Upper lobe of left lung (tissue), 6 donors: ENCODE results near the gene CALML5. TPM values are rescaled to one million over a fixed set of nuclear protein-coding genes. Genes with fewer than 3 reads are reported as not detected.
"Not testable (repeated sequence)": the region's sequence is repeated elsewhere in the genome, so short reads cannot be mapped to it uniquely, and the experiment has no call there.

Source experiments
- ATAC-seq, 2 donors: fragments of 200-7000 bp; cut with Tn5 transposase; one replicate each; pipeline ENCODE4 v1.9.1; 2022; ENCODE audit warnings: mild to moderate bottlenecking in 2 of 2, moderate library complexity in 2 of 2; ENCODE audit not compliant: low FRiP score in 2 of 2
- DNase-seq, 2 donors: peaks; one replicate each; pipeline ENCODE4 v3.0.0-alpha.2; 2019 to 2020
- H3K27ac ChIP-seq, 4 donors: fragments of 200-600 bp; sonication (generic); one replicate each; pipeline ENCODE4 v1.5.1; 2016 to 2019
- H3K27me3 ChIP-seq, 4 donors: fragments of 200-600 bp; sonication (generic); one replicate each; pipeline ENCODE4 v1.5.1; 2017 to 2019
- H3K36me3 ChIP-seq, 4 donors: fragments of 200-600 bp; sonication (generic); one replicate each; pipeline ENCODE4 v1.5.1; 2016 to 2019
- H3K4me1 ChIP-seq, 4 donors: fragments of 200-600 bp; sonication (generic); one replicate each; pipeline ENCODE4 v1.5.1; 2018 to 2019
- H3K4me3 ChIP-seq, 4 donors: fragments of 200-600 bp; sonication (generic); one replicate each; pipeline ENCODE4 v1.5.1; 2017 to 2019; ENCODE audit warnings: mild to moderate bottlenecking in 2 of 4, moderate library complexity in 1 of 4
- H3K9me3 ChIP-seq, 4 donors: fragments of 200-600 bp; sonication (generic); one replicate each; pipeline ENCODE4 v1.5.1; 2018 to 2019
- EP300 ChIP-seq, 4 donors: sonication (generic); formaldehyde crosslinking; IDR thresholded peaks; one replicate each; pipeline ENCODE4 v1.5.1; 2017; ENCODE audit warnings: antibody characterized with exemption in 4 of 4, control low read depth in 2 of 4
- POLR2A ChIP-seq, 4 donors: fragments of 450-650 bp; IDR thresholded peaks; one replicate each; pipeline ENCODE4 v1.5.1; 2016 to 2017; ENCODE audit warnings: antibody characterized with exemption in 4 of 4, mild to moderate bottlenecking in 2 of 4
- POLR2AphosphoS5 ChIP-seq, 2 donors: sonication (generic); formaldehyde crosslinking; IDR thresholded peaks; one replicate each; pipeline ENCODE4 v1.5.1; 2017; ENCODE audit warnings: antibody characterized with exemption in 2 of 2
- WGBS, 2 donors: methylation state at CpG; one replicate each; pipeline ENCODE4 v1.1.5; 2017 to 2018; 5-methylcytosine and 5-hydroxymethylcytosine counted together
- total RNA-seq, 6 donors: library from RNA; depleted of rRNA in 4 of 6; stranded (reverse); fragments of >200 nt in 4 of 6; gene quantifications; one replicate each; pipeline versions ENCODE4 v1.1.0 to v1.2.1, GENCODE V29; 2016 to 2021
- TF ChIP-seq, protein P1 (sequence below), 6 experiments: fragments of 450-650 bp in 4 of 6; fragments of 200-600 bp in 2 of 6; sonication (generic) in 2 of 6; IDR thresholded peaks; one replicate each; pipeline ENCODE4 v1.5.1; 2016 to 2019; ENCODE audit warnings: antibody characterized with exemption in 6 of 6
- donor health status: DM: no; HTN: no; CAD: no; lungs with moderate emphysema.
- donor health status: DM: no; HTN: yes; CAD: no; lungs with severe emphysema.

The CALML5 gene
- total RNA-seq, 6 donors from 2014 or later: not detected

DNA sequence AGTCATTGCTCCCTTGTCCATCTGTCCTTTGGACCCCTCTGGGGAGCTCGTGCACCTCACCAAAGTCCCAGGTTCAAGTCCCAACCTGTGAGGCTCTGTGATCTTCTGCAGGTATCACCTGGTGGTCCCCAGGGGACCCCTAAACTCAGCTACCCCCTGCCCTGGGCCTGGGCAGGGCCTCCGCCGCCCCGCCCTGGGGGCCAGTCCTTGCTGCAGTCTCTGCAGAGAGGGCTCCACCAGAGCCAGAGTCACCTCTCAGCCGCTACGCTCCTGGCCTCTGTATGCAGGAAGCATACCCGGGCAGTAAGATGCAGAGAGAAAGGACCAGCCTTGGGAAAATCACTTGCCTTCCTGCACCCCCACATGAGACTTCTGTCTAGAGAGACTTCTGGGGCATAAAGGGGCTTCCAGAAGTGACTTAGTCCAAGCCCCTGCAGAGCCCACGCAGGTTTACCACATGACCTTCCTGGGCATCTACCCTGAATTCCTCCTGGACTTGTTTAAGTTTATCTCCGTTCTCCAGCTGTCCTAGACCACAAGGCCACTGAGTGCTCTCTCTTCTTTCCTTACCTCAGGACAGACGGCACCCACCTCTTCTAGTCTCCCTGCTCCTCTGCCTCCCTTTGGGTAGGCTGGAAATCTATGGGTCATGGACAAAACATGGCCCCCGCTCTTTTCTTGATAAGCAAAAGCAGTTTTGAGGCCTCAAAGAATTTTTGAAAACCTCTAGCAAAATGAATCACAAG, 21.2 kb downstream of the CALML5 start:
- DNase-seq (peak in 1 of 2 donors; percentile 70), ATAC-seq (peak; percentile 32 to 53)
- H3K27me3 ChIP-seq: no peaks in the 10 kb centered on the region
- H3K9me3 ChIP-seq: no peaks in the 10 kb centered on the region
- no peak overlapping the region for H3K27ac ChIP-seq
- 93 to 97% methylated on average over 10 to 11 of the region's 11 CpGs for WGBS, 2 donors
- H3K36me3 ChIP-seq: no peaks in the 10 kb centered on the region
- H3K4me1 ChIP-seq: no peaks in the 10 kb centered on the region
- H3K4me3 ChIP-seq: no peak overlapping the region
- no peak for TF ChIP-seq POLR2A (IDR thresholded peaks at IDR 0.05)
- no peak for TF ChIP-seq EP300 (IDR thresholded peaks at IDR 0.05)
- TF ChIP-seq POLR2AphosphoS5 (IDR thresholded peaks at IDR 0.05): no peak
- TF ChIP-seq, protein P1, sequence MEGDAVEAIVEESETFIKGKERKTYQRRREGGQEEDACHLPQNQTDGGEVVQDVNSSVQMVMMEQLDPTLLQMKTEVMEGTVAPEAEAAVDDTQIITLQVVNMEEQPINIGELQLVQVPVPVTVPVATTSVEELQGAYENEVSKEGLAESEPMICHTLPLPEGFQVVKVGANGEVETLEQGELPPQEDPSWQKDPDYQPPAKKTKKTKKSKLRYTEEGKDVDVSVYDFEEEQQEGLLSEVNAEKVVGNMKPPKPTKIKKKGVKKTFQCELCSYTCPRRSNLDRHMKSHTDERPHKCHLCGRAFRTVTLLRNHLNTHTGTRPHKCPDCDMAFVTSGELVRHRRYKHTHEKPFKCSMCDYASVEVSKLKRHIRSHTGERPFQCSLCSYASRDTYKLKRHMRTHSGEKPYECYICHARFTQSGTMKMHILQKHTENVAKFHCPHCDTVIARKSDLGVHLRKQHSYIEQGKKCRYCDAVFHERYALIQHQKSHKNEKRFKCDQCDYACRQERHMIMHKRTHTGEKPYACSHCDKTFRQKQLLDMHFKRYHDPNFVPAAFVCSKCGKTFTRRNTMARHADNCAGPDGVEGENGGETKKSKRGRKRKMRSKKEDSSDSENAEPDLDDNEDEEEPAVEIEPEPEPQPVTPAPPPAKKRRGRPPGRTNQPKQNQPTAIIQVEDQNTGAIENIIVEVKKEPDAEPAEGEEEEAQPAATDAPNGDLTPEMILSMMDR (IDR thresholded peaks at IDR 0.05): no peak

DNA sequence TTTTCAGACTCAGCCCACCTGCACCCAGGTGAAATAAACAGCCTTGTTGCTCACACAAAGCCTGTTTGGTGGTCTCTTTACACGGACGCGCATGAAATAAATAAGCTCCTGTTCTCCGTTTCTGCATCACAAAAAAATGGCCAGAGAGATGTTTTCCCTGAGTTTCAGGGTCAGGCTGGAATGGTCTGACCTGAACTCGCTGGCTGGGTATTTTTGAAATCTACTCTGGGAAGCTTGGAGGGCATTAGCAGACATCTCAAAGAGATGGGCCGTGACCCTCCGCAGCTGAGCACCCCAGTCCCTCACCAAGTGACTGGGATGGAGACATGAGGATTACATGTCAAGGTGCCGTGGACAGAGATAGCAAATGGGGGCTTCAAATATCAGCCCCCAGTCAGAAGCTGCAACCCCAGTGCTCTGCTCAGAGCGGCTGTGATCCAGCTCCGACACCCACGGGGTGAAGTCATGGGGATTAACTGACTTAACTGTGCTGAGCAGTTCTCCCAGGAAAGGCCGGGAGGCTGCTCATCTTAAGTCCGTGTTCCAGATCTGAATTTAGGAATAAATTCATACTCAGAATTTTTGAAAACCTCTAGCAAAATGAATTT, 22.3 kb downstream of the CALML5 start:
- Histone ChIP-seq H3K27ac (no peak overlapping the region), H3K36me3 (no peaks in the 10 kb centered on the region), H3K4me1 (no peaks in the 10 kb centered on the region), H3K4me3 (no peak overlapping the region), H3K27me3 (no peaks in the 10 kb centered on the region), H3K9me3 (no peaks in the 10 kb centered on the region)
- TF ChIP-seq EP300 (IDR thresholded peaks at IDR 0.05) (no peak), POLR2A (IDR thresholded peaks at IDR 0.05) (no peak), POLR2AphosphoS5 (IDR thresholded peaks at IDR 0.05) (no peak)
- TF ChIP-seq, protein P1 (IDR thresholded peaks at IDR 0.05): no peak
- WGBS, 2 donors: 85 to 92% methylated on average over 13 of the region's 13 CpGs
- ATAC-seq (no peak), DNase-seq (no peak)

DNA sequence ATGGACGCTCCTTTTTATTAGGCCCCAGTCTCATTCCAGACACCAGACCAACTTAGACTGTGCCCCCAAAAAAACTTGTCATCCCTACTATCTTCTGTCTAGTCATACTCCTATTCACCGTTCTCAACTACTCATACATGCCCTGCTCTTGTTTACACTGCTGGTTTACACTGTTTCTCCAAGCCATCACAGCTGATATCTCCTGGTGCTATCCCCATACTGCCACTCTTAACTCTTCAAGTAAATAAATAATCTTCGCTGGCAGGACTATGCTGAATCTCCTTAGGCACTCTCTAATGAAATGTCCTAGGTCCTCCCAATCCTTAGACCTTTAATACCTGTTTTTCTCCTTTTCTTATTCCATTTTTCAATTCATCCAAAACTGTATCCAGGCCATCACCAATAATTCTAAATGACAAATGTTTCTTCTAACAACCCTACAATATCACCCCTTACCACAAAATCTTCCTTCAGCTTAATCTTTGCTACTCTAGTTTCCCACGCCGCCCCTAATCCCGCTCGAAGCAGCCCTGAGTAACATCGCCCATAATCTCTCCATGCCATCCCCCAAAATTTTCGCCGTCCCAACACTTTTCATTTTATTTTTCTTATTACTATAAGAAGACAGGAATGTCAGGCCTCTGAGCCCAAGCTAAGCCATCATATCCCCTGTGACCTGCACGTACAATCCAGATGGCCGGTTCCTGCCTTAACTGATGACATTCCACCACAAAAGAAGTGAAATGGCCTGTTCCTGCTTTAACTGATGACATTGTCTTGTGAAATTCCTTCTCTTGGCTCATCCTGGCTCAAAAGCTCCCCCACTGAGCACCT, 23.2 kb downstream of the CALML5 start:
- not testable (repeated sequence) for H3K4me3 ChIP-seq, H3K4me1 ChIP-seq, H3K27me3 ChIP-seq, H3K36me3 ChIP-seq, H3K9me3 ChIP-seq, H3K27ac ChIP-seq, DNase-seq, ATAC-seq
- WGBS, 2 donors: 94 to 97% methylated on average over 12 of the region's 12 CpGs

DNA sequence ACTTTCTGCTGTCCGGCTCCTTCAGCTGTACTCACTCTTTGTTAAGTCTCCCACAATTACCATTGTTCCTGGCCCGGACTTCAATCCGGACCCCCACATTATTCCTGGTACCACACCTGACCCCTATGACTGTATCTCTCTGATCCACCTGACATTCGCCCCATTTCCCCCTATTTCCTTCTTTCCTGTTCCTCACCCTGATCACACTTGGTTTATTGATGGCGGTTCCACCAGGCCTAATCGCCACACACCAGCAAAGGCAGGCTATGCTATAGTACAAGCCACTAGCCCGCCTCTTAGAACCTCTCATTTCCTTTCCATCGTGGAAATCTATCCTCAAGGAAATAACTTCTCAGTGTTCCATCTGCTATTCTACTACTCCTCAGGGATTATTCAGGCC, 24.3 kb downstream of the CALML5 start:
- not testable (repeated sequence) for H3K27ac ChIP-seq, H3K9me3 ChIP-seq, ATAC-seq, H3K27me3 ChIP-seq, H3K4me1 ChIP-seq, DNase-seq, H3K4me3 ChIP-seq, H3K36me3 ChIP-seq
- 84 to 87% methylated on average over 8 of the region's 8 CpGs for WGBS, 2 donors

DNA sequence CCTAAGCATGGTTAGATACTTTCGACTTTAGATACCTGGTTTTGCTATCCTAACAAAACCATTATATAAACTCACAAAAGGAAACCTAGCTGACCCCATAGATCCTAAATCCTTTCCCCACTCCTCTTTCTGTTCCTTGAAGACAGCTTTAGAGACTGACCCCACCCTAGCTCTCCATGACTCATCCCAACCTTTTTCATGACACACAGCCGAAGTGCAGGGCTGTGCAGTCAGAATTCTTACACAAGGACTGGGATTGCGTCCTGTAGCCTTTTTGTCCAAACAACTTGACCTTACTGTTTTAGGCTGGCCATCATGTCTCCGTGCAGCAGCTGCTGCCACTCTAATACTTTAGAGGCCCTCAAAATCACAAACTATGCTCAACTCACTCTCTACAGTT, 24.7 kb downstream of the CALML5 start:
- DNase-seq, ATAC-seq, H3K9me3 ChIP-seq, H3K4me3 ChIP-seq, H3K27me3 ChIP-seq, H3K4me1 ChIP-seq, H3K27ac ChIP-seq, H3K36me3 ChIP-seq: not testable (repeated sequence)
- WGBS, 2 donors: 68 to 73% methylated on average over 4 of the region's 4 CpGs

DNA sequence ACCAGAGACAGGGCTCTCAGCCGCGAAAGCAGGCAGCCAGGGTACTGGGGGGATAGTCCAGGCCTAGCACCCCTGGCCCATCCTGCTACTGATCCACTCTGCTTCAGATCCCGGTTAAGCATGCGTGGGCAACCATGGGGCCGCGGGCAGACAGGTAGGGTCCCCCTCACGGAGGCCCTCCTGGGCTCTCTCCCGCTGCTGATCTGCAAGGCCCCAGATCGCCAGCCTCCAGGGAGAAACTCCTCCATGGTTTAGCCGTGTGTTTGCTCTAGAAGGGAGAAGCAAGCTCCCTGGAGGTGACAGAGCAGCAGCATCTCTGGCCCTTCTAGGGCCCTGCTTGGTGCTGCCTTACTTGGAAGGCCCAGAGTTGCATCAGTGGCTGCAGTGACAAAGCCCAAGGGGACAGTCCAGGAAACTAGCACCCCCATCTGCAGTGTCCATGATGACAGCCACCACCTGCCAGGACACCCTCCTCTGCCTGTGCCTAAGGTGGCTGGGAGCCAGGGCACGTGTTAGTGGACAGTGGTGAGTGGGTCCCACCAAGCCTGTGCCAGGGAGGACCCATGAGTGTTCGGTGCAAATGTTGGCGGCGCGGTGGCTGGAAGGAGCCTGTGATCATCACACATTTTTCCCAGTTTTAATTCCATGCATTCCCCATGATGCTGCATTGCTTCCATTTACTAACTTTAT, 29.2 kb downstream of the CALML5 start:
- no peaks in the 10 kb centered on the region for H3K9me3 ChIP-seq
- H3K4me3 ChIP-seq: no peak overlapping the region
- 96 to 100% methylated on average over 6 to 15 of the region's 15 CpGs for WGBS, 2 donors
- no peaks in the 10 kb centered on the region for H3K27me3 ChIP-seq
- peak in 1 of 2 donors; percentile 40 for ATAC-seq
- H3K36me3 ChIP-seq: no peaks in the 10 kb centered on the region
- no peak for DNase-seq
- TF ChIP-seq EP300 (IDR thresholded peaks at IDR 0.05) (no peak), POLR2AphosphoS5 (IDR thresholded peaks at IDR 0.05) (no peak), POLR2A (IDR thresholded peaks at IDR 0.05) (no peak)
- TF ChIP-seq, protein P1 (IDR thresholded peaks at IDR 0.05): no peak
- no peak overlapping the region for H3K27ac ChIP-seq
- peaks cover 0 to 19% (median 6%) of the 10 kb centered on the region in 4 donors for H3K4me1 ChIP-seq
